GM12878 (cell line): ENCODE data around the gene SPAG16. TPM values are rescaled to one million over a fixed set of nuclear protein-coding genes. Genes with fewer than 3 reads are reported as not detected.

Experiments
- ATAC-seq: fragments of 200-7000 bp; cut with Tn5 transposase; 3 replicates; pipeline ENCODE4 v1.9.1; 2020; ENCODE audit warnings: mild to moderate bottlenecking, moderate library complexity
- BruUV-seq: library from RNA; stranded (reverse); fragments of 400-500 nt; replicated peaks from 2 replicates; lab custom pipeline; 2021; lab: Mats Ljungman, UMichigan
- CTCF ChIA-PET: fragments of 300-600 bp; sonication (Branson Sonifier 250); formaldehyde crosslinking; extraction: SDS; loops from one replicate; lab custom pipeline; 2021; ENCODE audit warnings: inconsistent platforms; lab: Yijun Ruan, JAX
- POLR2A ChIA-PET: fragments of 350-600 bp; formaldehyde crosslinking; extraction: SDS; loops from one replicate; lab custom pipeline; 2021; ENCODE audit warnings: inconsistent platforms; lab: Charles Lee
- RAD21 ChIA-PET: fragments of 300-600 bp; sonication (Branson Sonifier 250); formaldehyde crosslinking; loops from one replicate; lab custom pipeline; 2023; ENCODE audit warnings: antibody characterized with exemption; ENCODE audit not compliant: unreplicated experiment; lab: Charles Lee
- SMC1A ChIA-PET: fragments of 300-600 bp; sonication (Branson Sonifier 250); formaldehyde crosslinking; loops from one replicate; lab custom pipeline; 2023; ENCODE audit not compliant: unreplicated experiment, uncharacterized antibody; lab: Charles Lee
- DNase-seq: peaks from one replicate; pipeline ENCODE4 v3.0.0-alpha.2; 2011; ENCODE audit warnings: low read depth, low spot score
- FAIRE-seq: peaks from 3 replicates; lab custom pipeline; 2011; peaks lifted over from hg19 to GRCh38; lab: Jason Lieb, UNC
- H2AFZ ChIP-seq: 2 replicates; pipeline ENCODE4 v1.6.0; 2011; ENCODE audit warnings: low read depth, low read length, control low read depth; ENCODE audit not compliant: control insufficient read depth
- H3K27ac ChIP-seq: 2 replicates; pipeline ENCODE4 v1.5.1; 2011; ENCODE audit warnings: control low read depth; ENCODE audit not compliant: control insufficient read depth, insufficient read depth
- H3K27me3 ChIP-seq, 2 experiments: replicated peaks in 1 of 2; 2 replicates each; pipeline versions ENCODE4 v1.6.0 to v1.6.1; 2011; ENCODE audit warnings: low read length in 1 of 2; ENCODE audit not compliant: control insufficient read depth in 2 of 2, insufficient read depth in 2 of 2
- H3K36me3 ChIP-seq, 2 experiments: 2 replicates each; pipeline ENCODE4 v1.5.1; 2011; ENCODE audit warnings: low read length in 1 of 2; ENCODE audit not compliant: control insufficient read depth in 2 of 2, insufficient read depth in 2 of 2
- H3K4me1 ChIP-seq: 2 replicates; pipeline ENCODE4 v1.6.1; 2011; ENCODE audit warnings: mild to moderate bottlenecking, low read length, moderate library complexity, mixed read lengths; ENCODE audit not compliant: control insufficient read depth, insufficient read depth
- H3K4me2 ChIP-seq: 2 replicates; pipeline ENCODE4 v1.6.0; 2011; ENCODE audit warnings: control low read depth; ENCODE audit not compliant: control insufficient read depth, insufficient read depth
- H3K4me3 ChIP-seq: fragments of 200-600 bp; sonication (generic); 2 replicates; pipeline ENCODE4 v1.5.1; 2016
- H3K79me2 ChIP-seq: 2 replicates; pipeline ENCODE4 v1.6.0; 2011; ENCODE audit warnings: low read length; ENCODE audit not compliant: control insufficient read depth, insufficient read depth
- H3K9ac ChIP-seq: 2 replicates; pipeline ENCODE4 v1.8.0; 2011; ENCODE audit warnings: low read length, control low read depth, mixed read lengths; ENCODE audit not compliant: control insufficient read depth, insufficient read depth
- H3K9me3 ChIP-seq: replicated peaks from 3 replicates; pipeline ENCODE4 v1.5.1; 2011; ENCODE audit warnings: mild to moderate bottlenecking, low read length; ENCODE audit not compliant: control insufficient read depth, insufficient read depth
- H4K20me1 ChIP-seq: 2 replicates; pipeline ENCODE4 v1.6.0; 2011; ENCODE audit not compliant: control insufficient read depth, insufficient read depth
- EP300 ChIP-seq, 2 experiments: fragments of 150-350 bp in 1 of 2; IDR thresholded peaks; 2 replicates each; pipeline ENCODE4 v1.6.1; 2011 to 2012; ENCODE audit warnings: low read depth in 2 of 2, low read length in 2 of 2, borderline replicate concordance in 1 of 2, improper control_type of control experiment in 1 of 2, inconsistent platforms in 1 of 2; ENCODE audit not compliant: control insufficient read depth in 1 of 2
- GATAD2B ChIP-seq: fragments of 450-650 bp; conservative IDR thresholded peaks from 2 replicates; pipeline ENCODE4 v1.6.1; 2017; ENCODE audit warnings: low read depth, mild to moderate bottlenecking, moderate library complexity
- HDGF ChIP-seq: fragments of 450-650 bp; IDR thresholded peaks from 2 replicates; pipeline ENCODE4 v1.6.1; 2016; ENCODE audit warnings: antibody characterized with exemption
- PBX3 ChIP-seq: IDR thresholded peaks from 2 replicates; pipeline ENCODE4 v1.6.1; 2011; ENCODE audit warnings: mild to moderate bottlenecking, low read depth, low read length, moderate library complexity; ENCODE audit not compliant: insufficient replicate concordance
- RAD51 ChIP-seq: fragments of 450-650 bp; IDR thresholded peaks from 2 replicates; pipeline ENCODE4 v1.6.1; 2016; ENCODE audit warnings: moderate library complexity, mild to moderate bottlenecking, inconsistent platforms
- SIX5 ChIP-seq: IDR thresholded peaks from 2 replicates; pipeline ENCODE4 v1.6.1; 2011; ENCODE audit warnings: mild to moderate bottlenecking, low read depth, low read length, moderate library complexity; ENCODE audit not compliant: severe bottlenecking
- SMAD5 ChIP-seq: IDR thresholded peaks from 2 replicates; pipeline ENCODE4 v1.6.1; 2016; ENCODE audit warnings: antibody characterized with exemption, low read depth
- WGBS: methylation state at CpG from one replicate; pipeline ENCODE4 v1.1.6; 2016; ENCODE audit warnings: low lambda C conversion rate; ENCODE audit not compliant: insufficient replicate concordance, insufficient coverage; ENCODE audit errors: missing lambda C conversion rate; 5-methylcytosine and 5-hydroxymethylcytosine counted together
- in situ Hi-C: fragments of 300-500 bp; cut with MboI; formaldehyde crosslinking; loops from 9 replicates; pipeline ENCODE4 v1.14.3; 2018; ENCODE audit warnings: mixed read lengths
- intact Hi-C: fragments of 100-400 bp; cut with micrococcal nuclease; formaldehyde crosslinking; loops from one replicate; pipeline ENCODE4 v1.14.2; 2022; ENCODE audit not compliant: unreplicated experiment
- polyA plus RNA-seq, 11 experiments: library from polyadenylated mRNA; depleted of rRNA in 4 of 11; unstranded in 6 of 11; stranded (reverse) in 5 of 11; fragments of >200 nt; fragmentation: Nextera tagmentation in 4 of 11; fragmentation: Illumina TruSeq in 1 of 11; extraction: Ambion mirVana in 4 of 11; extraction: Trizol in 1 of 11; gene quantifications; 1 replicate in 1 of 11; 2 replicates in 10 of 11; pipeline versions ENCODE4 v1.2.1 to v1.2.3, GENCODE V29; 2011 to 2016; ENCODE audit warnings: inconsistent platforms in 2 of 11, missing spikeins in 2 of 11, low read depth in 1 of 11
- total RNA-seq, 4 experiments: library from RNA; depleted of rRNA in 3 of 4; stranded (reverse); fragments of >200 nt in 3 of 4; fragmentation: Illumina TruSeq in 1 of 4; extraction: Trizol in 1 of 4; gene quantifications; 2 replicates each; pipeline versions ENCODE4 v1.2.1 to v1.2.3, GENCODE V29; 2013 to 2021
- TF ChIP-seq, protein P1 (sequence below): fragments of 450-650 bp; IDR thresholded peaks from 2 replicates; pipeline ENCODE4 v1.6.1; 2018; ENCODE audit warnings: mild to moderate bottlenecking, low read depth, moderate library complexity; ENCODE audit not compliant: partially characterized antibody

SPAG16 gene
- total and polyA plus RNA-seq, 10 of the 15 experiments (the other 5 are each of a cell fraction or from before 2014, with no cell fraction given), result 6.0 to 25.0 (median 15.2) TPM

DNA sequence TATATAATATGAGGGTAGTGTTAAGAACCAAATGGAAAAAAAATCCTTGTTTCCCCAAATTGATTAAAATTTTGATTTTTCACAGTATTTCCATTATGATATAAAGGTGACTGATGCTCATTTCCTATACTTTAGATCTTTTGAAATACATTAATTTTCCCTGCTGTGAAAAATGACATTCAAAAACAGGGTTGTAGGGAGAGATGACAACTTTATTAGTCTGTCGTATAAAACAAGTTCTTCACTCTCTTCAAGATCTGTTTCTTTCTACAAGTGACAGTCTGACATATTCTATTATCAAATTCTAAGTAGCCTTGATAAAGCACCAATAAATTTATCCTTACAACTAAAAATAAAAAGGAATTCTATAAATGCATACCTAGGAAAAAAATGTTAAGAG is 1081.3 kb downstream of the SPAG16 start (continued):
- TF ChIP-seq SMAD5 (no peak), HDGF (no peak), PBX3 (no peak), GATAD2B (no peak)

DNA sequence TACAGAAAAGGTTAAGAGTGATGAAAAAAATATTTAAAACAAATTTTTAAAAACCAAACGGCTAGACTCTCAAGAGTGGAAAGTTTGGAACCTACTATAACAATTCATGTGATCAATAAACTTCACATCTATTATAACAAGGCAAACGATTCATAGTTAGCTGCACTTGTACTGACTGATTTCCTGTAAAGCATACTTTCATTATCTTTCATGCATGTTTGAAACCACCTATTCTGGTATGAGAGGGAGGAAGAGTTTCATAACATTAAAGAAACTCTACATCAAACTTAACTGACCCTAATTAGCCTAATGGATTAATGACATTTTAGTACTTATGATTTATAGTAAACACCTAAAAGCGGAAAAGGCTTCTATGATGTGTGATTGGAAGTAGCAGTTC is 1082.9 kb downstream of the SPAG16 start:
- ChIA-PET SMC1A (no interaction called here), CTCF (no interaction called here)
- no TSS peak for BruUV-seq
- no peak for FAIRE-seq
- Histone ChIP-seq H3K4me3 (no peak overlapping the region), H3K4me2 (no peak overlapping the region), H3K9me3 (no peaks in the 10 kb centered on the region), H3K79me2 (no peaks in the 10 kb centered on the region), H2AFZ (no peak overlapping the region)
- in situ Hi-C loops, result no loop called here
- no peak for TF ChIP-seq RAD51
- TF ChIP-seq, protein P1, sequence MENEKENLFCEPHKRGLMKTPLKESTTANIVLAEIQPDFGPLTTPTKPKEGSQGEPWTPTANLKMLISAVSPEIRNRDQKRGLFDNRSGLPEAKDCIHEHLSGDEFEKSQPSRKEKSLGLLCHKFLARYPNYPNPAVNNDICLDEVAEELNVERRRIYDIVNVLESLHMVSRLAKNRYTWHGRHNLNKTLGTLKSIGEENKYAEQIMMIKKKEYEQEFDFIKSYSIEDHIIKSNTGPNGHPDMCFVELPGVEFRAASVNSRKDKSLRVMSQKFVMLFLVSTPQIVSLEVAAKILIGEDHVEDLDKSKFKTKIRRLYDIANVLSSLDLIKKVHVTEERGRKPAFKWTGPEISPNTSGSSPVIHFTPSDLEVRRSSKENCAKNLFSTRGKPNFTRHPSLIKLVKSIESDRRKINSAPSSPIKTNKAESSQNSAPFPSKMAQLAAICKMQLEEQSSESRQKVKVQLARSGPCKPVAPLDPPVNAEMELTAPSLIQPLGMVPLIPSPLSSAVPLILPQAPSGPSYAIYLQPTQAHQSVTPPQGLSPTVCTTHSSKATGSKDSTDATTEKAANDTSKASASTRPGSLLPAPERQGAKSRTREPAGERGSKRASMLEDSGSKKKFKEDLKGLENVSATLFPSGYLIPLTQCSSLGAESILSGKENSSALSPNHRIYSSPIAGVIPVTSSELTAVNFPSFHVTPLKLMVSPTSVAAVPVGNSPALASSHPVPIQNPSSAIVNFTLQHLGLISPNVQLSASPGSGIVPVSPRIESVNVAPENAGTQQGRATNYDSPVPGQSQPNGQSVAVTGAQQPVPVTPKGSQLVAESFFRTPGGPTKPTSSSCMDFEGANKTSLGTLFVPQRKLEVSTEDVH, result no peak
- TF ChIP-seq SIX5, result no peak
- TF ChIP-seq EP300 (IDR thresholded peaks at IDR 0.05; ENCODE audit: borderline replicate concordance in 1 of 2, control insufficient read depth in 1 of 2, low read depth in 2 of 2, low read length in 2 of 2), result no peak
- TF ChIP-seq, all 136 proteins: peak for 0
- H3K27ac ChIP-seq, result no peak overlapping the region
- no peaks in the 10 kb centered on the region for H4K20me1 ChIP-seq
- WGBS, result 21% methylated on average over 3 of the region's 3 CpGs
- ChIA-PET POLR2A (no interaction called here), RAD21 (no interaction called here)
- DNase-seq (no peak), ATAC-seq (peak; percentile 73)
- H3K9ac ChIP-seq, result no peak overlapping the region
- intact Hi-C loops, result no loop called here
- H3K36me3 ChIP-seq, result no peaks in the 10 kb centered on the region
- H3K4me1 ChIP-seq, result no peaks in the 10 kb centered on the region
- no peaks in the 10 kb centered on the region for H3K27me3 ChIP-seq
